HG03457 (cell line): Measurements from ENCODE around the gene IL26.
A peak's percentile ranks its signal among the peaks of the same experiment; 100 is the strongest.
"Not testable (repeated sequence)": the region's sequence is repeated elsewhere in the genome, so short reads cannot be mapped to it uniquely, and the experiment has no call there.

Source experiments
- ATAC-seq: cut with Tn5 transposase; IDR thresholded peaks from one replicate; pipeline ENCODE4 v1.9.1; 2021; ENCODE audit warnings: moderate number of reproducible peaks; ENCODE audit not compliant: unreplicated experiment

The IL26 gene

GRCh38 chr12:68203460-68203875 is 22.1 kb downstream of the IL26 start:
- ATAC-seq, result no peak

DNA sequence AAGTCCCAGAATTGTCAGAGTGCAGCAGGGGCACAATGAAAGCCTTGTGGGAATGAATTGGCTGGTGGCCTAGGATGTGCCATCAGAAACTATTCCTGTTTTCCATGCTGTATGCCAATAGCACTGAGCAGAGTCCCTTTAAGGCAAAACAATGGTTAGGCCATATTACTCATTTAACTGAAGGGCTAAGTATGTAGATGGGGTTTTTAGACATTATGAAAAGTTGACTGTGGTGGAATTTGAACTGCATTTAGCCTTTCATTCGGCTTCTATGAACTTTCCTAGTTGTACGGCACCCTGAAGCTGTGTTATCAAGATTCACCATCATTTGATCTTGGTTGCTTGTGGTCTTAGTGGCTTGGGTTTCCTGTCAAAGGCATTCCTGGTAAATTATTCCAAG is 24.8 kb downstream of the IL26 start:
- no peak for ATAC-seq

DNA sequence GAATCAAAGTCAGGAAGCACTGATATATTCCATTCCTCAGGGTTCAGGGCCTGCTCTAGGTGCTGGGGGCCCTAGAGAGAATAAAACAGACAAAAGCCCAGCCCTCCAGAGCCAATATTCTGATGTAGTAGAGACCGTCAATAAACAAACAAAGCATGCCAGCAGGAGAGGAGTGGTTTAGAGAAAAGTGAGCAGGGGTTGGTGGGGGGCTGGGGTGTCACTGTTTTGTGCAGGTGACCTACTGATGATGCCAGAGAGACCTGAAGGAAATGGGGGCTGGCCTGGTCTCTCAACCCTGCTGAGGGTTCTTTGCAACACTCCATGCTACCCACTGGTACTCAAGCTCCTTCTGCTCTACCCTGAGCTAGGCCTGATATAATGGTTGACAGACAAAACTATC is 26.5 kb downstream of the IL26 start:
- ATAC-seq, result no peak

DNA sequence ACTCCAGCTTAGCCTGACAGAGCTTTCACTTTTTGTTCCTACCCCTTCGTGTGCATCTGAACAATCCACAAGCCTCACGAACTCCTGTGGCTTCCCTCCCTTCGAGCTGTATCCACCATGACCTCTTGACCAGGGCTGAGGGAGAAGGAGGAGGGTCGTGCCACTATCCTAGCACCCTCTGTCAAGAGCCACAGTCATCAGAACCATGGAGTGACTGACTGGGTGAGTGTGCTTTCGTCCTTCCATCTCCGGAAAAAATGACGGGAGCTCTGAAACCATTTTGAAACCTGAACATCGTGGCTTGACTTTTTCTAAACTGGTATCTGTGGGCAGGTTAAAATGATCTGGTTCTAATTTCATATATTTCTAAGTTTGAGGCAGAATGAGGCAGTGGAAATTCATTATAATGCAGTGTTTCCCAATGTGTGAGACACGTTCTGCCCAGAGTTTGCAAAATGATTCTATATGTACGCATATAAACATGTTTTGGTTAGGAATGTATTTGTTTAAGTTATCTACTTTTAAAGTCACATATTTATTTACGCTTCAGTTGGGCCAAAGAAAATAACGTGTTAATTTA is 27.0 kb downstream of the IL26 start:
- ATAC-seq, result no peak

DNA sequence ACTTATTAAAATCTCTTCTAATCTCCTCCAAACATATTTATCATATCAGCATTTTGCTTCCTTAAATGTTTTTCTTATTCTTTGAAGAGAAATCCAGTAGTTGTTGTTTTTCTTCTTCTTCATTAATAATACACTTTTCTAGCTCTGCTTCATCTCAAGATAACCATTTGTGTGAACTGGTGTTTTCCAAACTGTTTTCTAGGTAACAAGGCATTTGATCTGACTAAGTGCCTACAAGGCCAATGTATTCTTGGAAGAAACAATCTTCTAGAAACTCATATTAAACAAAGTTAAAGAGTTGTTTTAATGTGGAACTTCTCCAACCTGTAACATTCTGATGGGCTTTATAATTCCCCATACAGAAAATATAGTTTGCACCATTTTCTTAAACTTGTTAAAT is 35.3 kb downstream of the IL26 start:
- ATAC-seq, result no peak

DNA sequence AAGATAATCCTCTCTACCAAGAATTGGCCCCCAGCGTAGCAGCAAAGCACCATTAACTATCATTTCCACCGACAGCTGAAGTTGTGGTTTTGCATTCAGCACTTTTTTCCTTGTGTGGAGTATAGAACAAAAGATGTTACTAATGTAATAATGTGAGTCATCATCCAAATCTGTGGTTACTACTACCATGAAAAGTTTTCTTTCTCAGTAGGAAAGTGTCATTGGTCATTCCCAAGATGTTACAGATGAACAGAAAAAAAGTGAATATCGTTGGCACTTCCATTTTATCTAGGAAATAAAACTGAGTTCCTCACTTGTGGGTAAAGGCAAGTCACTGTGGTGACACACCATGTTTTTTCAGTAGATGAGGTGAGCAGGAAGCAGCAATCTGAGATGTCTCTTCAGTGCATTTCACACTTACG is 35.8 kb downstream of the IL26 start:
- ATAC-seq, result no peak

DNA sequence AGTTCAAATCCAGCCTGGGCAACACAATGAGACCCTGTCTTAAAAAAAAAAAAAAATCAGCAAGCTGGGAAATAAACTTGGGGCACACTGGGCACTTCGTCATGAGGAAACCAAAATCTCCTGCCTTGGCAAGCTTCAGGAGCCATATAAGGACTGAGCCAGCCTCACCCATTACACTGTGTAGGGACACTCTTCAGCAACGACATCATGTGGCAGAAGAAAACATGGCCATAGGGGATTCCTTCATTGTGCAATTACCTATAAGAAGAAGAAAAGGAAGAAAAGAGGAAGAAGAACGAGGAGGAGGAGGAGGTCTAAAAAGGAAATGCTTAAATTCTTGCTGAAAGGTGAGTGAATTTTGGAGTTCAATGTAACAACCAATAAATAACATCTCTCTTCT is 40.0 kb downstream of the IL26 start:
- no peak for ATAC-seq

DNA sequence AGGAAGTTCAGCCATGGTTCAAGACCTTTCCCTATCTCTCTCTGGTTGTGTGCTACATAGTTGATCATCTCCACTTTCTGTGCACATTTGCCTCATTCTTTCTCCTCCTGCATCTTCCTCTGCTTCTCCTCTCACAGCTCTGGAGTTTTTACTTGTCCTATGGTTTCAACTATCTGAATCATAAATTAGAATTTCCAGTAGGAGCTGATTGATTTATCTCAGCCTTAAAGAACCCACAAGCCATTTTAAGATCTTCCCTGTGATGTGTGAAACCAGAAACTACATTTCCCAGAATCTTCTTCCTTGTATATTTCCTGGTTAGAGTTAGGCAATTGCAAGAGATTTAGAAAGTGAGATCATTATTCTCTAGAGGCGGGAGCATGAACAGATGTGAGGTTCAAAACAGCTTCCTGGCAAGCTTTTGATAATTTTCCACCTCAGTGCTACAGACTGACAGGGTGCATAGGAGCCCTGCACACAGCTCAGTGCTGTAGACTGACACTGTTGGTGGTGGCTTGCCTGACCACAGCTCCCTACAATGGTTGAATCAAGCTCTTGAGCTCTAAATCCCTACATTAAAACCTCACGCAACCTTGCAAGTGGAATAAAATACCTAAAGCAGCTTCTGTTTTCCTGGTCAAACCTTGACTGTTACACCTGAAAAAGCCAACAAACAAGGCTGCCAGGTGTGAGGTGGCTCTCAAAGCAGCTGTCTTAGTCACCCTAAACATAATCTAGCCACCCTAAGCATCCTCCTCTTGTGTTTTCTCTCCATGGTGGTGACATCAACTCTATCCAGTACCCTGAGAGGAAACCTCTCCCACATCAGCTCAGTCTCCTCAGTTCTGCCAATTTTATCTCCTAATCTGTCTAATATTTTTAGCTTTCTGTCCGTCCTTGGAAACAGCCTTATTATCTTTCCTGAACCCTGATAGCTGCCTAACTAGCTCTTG is 44.5 kb downstream of the IL26 start:
- peak; percentile 77 for ATAC-seq

DNA sequence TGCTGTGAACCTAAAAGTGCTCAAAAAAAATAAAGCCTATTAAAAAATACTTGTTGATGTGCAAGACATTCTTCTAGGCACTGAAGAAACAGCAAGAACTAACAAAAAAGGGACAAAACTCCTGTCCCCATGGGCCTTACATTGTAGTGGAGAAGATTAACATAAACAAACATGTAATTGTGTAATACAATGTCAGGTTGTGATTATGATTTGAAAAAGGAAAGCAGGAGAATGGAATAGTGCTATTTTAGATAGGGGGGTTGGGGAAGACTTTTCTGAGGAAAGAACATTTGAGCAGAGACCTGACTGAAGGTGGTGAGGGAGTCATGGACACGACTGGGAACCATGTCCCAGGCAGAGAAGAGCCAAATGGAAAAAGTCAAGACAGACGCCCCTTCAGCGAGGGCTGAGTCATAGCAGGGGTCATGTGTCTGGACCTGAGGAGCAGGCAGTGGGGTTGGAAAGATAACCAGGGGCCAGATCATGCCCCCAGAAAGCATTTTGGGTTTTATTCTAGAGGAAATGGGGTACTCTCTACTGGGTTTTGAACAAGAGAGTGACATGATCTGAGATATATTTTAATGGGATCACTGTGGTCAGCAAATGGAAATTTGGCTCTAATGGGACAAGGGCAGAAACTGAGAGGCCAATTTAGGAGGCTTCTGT is 46.7 kb downstream of the IL26 start:
- ATAC-seq, result no peak

DNA sequence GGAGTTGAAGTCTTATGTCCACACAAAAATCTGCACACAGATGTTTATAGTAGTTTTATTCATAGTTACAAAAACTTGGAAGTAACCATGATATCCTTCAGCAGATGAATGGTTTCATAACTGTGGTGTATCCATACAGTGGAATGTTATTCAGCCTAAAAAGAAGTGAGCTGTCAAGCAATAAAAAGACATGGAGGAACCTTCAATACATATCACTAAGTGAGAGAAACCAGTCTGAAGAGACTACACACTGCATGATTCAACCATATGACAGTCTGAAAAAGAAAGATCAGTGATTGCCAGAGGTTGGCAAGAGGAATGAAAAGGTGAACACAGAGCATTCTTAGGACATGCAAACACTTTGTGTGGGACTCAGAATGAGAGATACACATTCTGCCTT is 47.4 kb downstream of the IL26 start:
- no peak for ATAC-seq

DNA sequence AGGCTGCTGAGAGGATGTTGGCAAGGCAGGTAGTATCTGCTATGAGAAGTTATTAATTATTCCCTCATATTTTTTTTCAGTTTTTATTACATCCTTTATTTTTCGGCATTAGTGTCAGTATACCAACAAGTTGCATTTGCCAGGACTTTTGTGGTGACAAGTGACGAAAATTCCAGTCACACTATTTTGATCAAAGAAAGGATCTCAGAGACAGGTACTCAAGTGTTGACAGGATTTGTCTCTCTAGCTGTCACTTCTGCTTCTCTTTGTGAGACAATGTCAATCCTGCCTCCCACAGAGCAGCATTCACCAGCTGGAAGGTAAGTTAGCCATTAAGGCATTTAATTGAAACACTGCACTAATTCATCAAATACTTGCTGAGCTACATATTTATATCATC is 48.0 kb downstream of the IL26 start:
- no peak for ATAC-seq

- ATAC-seq, result no peak
These were observed 49.4 kb downstream of the IL26 start for GRCh38 chr12:68176257-68176656.

DNA sequence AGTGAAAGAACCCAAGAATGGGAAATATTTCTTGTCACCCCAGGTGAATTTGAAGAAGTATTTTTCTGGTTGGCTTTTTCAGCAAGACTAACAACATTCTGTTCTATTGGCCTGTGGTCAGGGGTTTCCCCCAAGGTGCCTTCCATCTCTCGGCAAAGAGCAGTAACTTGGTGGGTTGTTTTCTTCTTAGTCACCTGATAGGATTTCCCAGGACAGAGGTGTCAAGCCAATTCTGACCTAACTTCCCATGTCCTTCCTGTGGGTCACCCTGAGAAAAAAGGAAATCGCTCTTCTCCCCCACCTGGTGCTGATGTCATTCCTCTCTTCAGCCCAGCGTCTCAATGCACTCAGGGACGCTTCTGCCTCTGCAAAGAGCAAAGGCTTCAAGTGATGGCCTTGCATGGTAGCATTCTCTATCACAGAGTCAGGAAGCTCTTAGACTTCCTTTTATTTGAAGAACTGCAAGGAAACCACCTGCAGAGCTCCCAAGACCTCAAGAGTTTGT is 50.0 kb downstream of the IL26 start:
- peak; percentile 91 for ATAC-seq

DNA sequence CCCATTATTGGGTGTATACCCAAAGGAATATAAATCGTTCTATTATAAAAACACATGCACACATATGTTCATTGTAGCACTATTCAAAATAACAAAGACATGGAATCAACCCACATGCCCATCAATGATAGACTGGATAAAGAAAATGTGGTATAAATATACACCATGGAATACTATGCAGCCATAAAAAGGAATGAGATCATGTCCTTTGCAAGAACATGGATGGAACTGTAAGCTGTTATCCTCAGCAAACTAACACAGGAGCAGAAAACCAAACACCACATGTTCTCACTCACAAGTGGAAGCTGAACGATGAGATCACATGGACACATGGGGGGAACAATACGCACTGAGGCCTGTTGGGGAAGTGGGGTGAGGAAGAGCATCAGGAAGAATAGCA is 50.8 kb downstream of the IL26 start:
- not testable (repeated sequence) for ATAC-seq

DNA sequence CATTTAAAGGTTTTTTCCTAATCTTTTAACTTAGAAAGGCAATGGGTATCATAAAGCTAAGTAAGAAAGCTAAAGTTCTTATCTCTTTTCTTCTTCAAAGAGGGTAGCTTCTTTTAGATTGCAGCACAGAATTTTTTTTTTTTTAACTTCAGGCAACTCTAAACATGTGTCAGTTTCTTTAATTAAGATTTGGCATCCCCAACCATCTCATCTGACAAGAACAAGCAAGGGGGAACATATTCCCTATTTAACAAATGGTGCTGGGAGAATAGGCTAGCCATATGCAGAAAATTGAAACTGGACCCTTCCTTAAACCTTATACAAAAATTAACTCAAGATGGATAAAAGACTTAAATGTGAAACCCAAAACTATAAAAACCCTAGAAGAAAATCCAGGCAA is 51.8 kb downstream of the IL26 start:
- ATAC-seq, result no peak

DNA sequence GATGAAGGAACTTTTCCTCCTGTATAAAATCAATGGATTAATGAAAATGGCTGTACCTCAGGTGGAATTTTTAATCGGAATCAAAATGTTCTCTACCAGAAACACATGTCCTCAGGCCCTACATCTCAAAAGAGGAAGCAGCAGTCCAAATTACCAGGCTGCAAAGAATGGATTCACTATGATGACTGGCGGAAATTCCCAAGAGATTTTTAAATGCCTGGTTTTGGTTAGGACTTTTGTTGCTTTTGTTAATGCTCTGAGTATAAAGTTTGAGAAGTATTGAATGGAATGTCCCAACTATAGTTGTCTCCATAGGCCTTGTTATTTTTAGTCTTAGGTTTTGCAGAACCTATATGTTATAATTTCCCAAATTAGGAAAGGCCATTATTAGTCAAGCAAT is 54.9 kb downstream of the IL26 start:
- ATAC-seq, result no peak

- ATAC-seq, result no peak
These were observed 56.3 kb downstream of the IL26 start for GRCh38 chr12:68169213-68169889.

- ATAC-seq, result no peak
These were observed 59.2 kb downstream of the IL26 start for GRCh38 chr12:68166317-68166831.

GRCh38 chr12:68163560-68164081 is 62.0 kb downstream of the IL26 start:
- peak; percentile 75 for ATAC-seq

GRCh38 chr12:68162374-68162773 is 63.2 kb downstream of the IL26 start:
- no peak for ATAC-seq
